Activated CD8-positive, alpha-beta T cell treated with anti-CD3 and anti-CD28 coated beads, Interleukin-2, amount 10 ng/mL, durations not matched to agents 7 days and 5 days (primary cell): ENCODE results near the gene TEP1. TPM values are rescaled to one million over a fixed set of nuclear protein-coding genes. Genes with fewer than 3 reads are reported as not detected.

Experiments
- ATAC-seq: fragments of 150-1000 bp; cut with Tn5 transposase; one replicate; pipeline ENCODE4 v1.10.0; 2021; ENCODE audit warnings: moderate library complexity
- CTCF ChIA-PET: fragments of 350-600 bp; sonication (Branson Sonifier 250); formaldehyde crosslinking; loops from one replicate; lab custom pipeline; 2021; ENCODE audit warnings: antibody characterized with exemption; lab: Charles Lee
- POLR2A ChIA-PET: fragments of 350-600 bp; sonication (Branson Sonifier 250); formaldehyde crosslinking; loops from one replicate; lab custom pipeline; 2021; ENCODE audit warnings: antibody characterized with exemption; lab: Charles Lee
- DNase-seq: peaks from one replicate; pipeline ENCODE4 v3.0.0-alpha.2; 2020
- H3K27ac Mint-ChIP-seq: one replicate; pipeline ENCODE4 v1.8.0; 2021; ENCODE audit warnings: mild to moderate bottlenecking, mixed read lengths
- H3K27me3 Mint-ChIP-seq: one replicate; pipeline ENCODE4 v1.8.0; 2021; ENCODE audit warnings: low read depth, mixed read lengths
- H3K36me3 Mint-ChIP-seq: one replicate; pipeline ENCODE4 v1.8.0; 2021; ENCODE audit warnings: low read depth, mixed read lengths
- H3K4me1 Mint-ChIP-seq: one replicate; pipeline ENCODE4 v1.8.0; 2021; ENCODE audit warnings: low read depth, mixed read lengths
- H3K4me3 Mint-ChIP-seq: one replicate; pipeline ENCODE4 v1.8.0; 2021; ENCODE audit warnings: mild to moderate bottlenecking, mixed read lengths
- H3K9me3 Mint-ChIP-seq: one replicate; pipeline ENCODE4 v1.8.0; 2022; ENCODE audit warnings: mixed read lengths; ENCODE audit not compliant: insufficient read depth
- total RNA-seq, 2 experiments: library from RNA; stranded (reverse); gene quantifications; one replicate each; pipeline ENCODE4 v1.2.3, GENCODE V29; 2021

TEP1 gene
- total RNA-seq, 2 experiments from 2014 or later, result 34.6 to 48.7 TPM

DNA sequence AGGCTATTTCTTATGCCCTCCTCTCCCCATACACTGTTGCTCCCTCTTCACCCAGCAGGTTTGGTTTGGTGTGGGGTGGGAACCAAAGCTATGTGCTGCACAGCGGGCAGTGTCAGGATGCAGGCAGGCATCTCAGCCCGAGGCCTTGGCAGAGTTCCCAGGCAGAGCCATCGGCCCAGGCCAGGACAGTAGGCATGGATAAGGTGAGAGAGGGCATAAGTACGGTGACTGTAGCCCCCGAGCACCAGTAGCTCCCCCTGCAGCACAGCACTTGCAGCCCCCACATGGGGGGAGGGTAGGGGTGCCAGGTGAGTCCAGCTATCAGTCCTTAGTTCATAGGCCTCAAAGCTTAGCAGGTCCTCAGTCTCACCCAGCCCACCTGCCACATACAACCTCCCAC, 15.5 kb upstream of the TEP1 start:
- ATAC-seq, result peak; percentile 19
- Mint-ChIP-seq H3K27ac (peak overlapping the region; percentile 94), H3K27me3 (no peaks in the 10 kb centered on the region), H3K4me3 (peak overlapping the region; percentile 78), H3K36me3 (peaks cover 9% of the 10 kb centered on the region), H3K9me3 (no peaks in the 10 kb centered on the region), H3K4me1 (peaks cover 42% of the 10 kb centered on the region)
- DNase-seq, result no peak
- ChIA-PET POLR2A (interaction anchor here (1.0 to 3.3 kb wide), 7 partner anchors 9 to 86 kb away, joined by 4 to 22 read pairs (median 10); partner anchors contain the start of genes APEX1, OSGEP, PARP2 and PIP4P1), CTCF (interaction anchor here (0.8 to 3.8 kb wide), 5 partner anchors 11 to 252 kb away, joined by 3 to 24 read pairs (median 4); no protein-coding TSS in a partner anchor)

DNA sequence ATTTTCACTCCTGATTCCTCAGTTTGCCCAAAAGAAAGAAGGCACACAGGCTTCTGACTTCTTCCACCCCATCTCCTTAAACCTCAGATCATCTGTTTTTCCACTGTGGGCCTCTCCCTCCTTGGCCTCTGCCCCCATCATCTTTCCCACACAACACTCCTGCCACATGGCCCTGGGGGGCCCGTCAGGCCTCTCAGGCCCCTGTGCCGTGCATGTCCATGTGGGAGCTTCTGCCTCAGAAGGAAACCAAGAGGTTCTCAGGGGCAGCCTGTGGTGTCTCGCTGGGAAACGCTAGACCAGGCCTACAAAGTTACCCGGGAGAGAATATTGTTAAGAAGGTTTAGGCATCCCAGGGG, 14.7 kb upstream of the TEP1 start:
- no peaks in the 10 kb centered on the region for H3K27me3 Mint-ChIP-seq
- H3K4me1 Mint-ChIP-seq, result peaks cover 45% of the 10 kb centered on the region
- DNase-seq, result no peak
- H3K27ac Mint-ChIP-seq, result peak overlapping the region; percentile 94
- ChIA-PET POLR2A (interaction anchor here (1.0 to 3.3 kb wide), 5 partner anchors 10 to 85 kb away, joined by 4 to 22 read pairs (median 10); partner anchors contain the start of genes PARP2, PIP4P1 and TEP1), CTCF (interaction anchor here (1.2 to 3.8 kb wide), 3 partner anchors 13 to 253 kb away, joined by 3 to 24 read pairs (median 4); no protein-coding TSS in a partner anchor)
- peak; percentile 36 for ATAC-seq
- H3K9me3 Mint-ChIP-seq, result no peaks in the 10 kb centered on the region
- peak overlapping the region; percentile 78 for H3K4me3 Mint-ChIP-seq
- peaks cover 9% of the 10 kb centered on the region for H3K36me3 Mint-ChIP-seq

DNA sequence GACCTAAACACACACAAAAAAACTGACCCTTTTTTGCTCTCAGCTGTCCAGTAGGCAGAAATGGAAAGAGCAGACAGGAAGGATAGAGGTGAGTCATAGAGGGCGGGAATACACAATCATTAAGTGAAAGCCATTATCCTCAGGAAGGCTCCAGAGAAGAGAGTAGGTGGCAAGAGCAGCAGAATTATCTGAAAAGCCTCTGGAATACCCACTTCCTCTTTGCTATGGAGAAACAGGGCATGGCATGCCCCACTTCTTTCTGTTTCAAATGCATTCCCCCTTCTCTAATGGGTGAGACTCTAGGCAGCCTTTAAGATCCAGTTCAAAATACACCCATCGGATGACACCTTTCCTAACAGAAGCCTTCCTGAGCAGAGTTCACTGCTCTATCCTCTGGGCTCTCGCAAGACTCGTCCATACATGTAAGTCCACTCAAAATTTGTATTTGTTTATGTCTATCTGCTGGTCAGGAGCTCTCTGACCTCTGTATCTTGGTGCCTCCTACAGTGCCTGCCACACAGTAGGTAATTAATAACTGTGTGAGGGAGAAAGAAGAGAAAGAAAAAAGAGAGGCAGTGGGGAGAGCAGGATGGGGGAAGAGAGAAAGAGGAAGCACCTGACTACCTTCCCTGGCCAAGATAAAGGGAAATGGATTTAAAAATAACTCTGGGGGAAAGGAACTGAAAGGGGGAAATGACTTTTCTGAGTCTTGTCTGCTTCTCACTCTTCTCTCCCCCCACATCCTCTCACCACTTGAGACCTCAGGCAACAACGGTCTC, 14.1 kb upstream of the TEP1 start:
- peaks cover 45% of the 10 kb centered on the region for H3K4me1 Mint-ChIP-seq
- ATAC-seq (peak; percentile 59), DNase-seq (peak; percentile 48)
- ChIA-PET POLR2A (interaction anchor here (1.6 to 3.3 kb wide), 4 partner anchors 11 to 34 kb away, joined by 4 to 22 read pairs (median 12); partner anchors contain the start of genes PIP4P1 and TEP1), CTCF (interaction anchor here (1.8 to 3.8 kb wide), 2 partner anchors 12 to 15 kb away, joined by 4 to 24 read pairs; no protein-coding TSS in a partner anchor)
- H3K4me3 Mint-ChIP-seq, result peak overlapping the region; percentile 78
- H3K36me3 Mint-ChIP-seq, result peaks cover 9% of the 10 kb centered on the region
- no peaks in the 10 kb centered on the region for H3K27me3 Mint-ChIP-seq
- H3K9me3 Mint-ChIP-seq, result no peaks in the 10 kb centered on the region
- peak overlapping the region; percentile 94 for H3K27ac Mint-ChIP-seq

DNA sequence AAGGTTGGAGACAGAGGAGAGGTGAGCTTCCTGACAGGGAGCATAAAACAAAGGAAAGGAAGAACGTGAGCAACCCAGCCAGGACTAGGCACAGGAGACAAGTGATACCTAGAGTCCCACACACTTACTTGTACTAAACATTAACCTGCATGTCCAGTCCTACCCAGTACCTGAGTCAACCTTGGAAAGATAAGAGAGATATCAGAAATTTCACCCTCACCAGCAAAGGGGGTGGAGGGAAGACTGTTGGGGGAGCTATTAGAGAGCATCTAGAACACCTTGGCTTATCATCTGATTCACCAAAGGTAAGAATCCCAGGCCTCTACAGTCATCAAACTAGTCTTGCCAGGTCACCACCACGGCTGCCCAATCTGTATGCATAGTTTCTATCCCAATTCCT, 11.6 kb upstream of the TEP1 start:
- Mint-ChIP-seq H3K4me3 (no peak overlapping the region), H3K36me3 (peaks cover 9% of the 10 kb centered on the region), H3K4me1 (peaks cover 36% of the 10 kb centered on the region), H3K27me3 (no peaks in the 10 kb centered on the region), H3K27ac (no peak overlapping the region), H3K9me3 (no peaks in the 10 kb centered on the region)
- ATAC-seq (no peak), DNase-seq (no peak)
- ChIA-PET CTCF (interaction anchor here (1.0 to 4.6 kb wide), 2 partner anchors 10 to 45 kb away, joined by 4 to 38 read pairs; no protein-coding TSS in a partner anchor), POLR2A (interaction anchor here (1.0 to 1.2 kb wide), 2 partner anchors 9 to 45 kb away, joined by 3 read pairs; partner anchors contain the start of gene PNP)

DNA sequence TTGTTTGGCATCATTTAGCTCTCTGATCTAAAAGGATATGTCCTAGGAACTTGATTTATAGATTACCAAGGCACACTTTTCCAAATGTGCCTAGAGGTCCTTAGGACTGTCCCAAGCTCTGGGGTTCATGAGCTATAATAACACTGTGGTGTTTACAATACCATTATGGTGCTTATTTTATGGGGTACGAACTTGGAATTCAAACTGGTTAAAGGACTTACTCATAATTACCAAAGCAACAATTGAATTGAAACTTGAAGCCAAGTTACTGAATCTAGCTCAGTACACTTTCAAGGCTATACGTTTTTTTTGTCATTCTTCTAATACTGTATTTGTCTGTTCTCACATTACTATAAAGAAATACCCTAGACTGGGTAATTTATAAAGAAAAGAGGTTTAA, 9.6 kb upstream of the TEP1 start:
- CTCF ChIA-PET, result interaction anchor here (1.3 to 4.6 kb wide), 2 partner anchors 8 to 29 kb away, joined by 3 to 38 read pairs; no protein-coding TSS in a partner anchor
- DNase-seq (no peak), ATAC-seq (no peak)
- H3K9me3 Mint-ChIP-seq, result no peaks in the 10 kb centered on the region
- peaks cover 16% of the 10 kb centered on the region for H3K4me1 Mint-ChIP-seq
- peaks cover 4% of the 10 kb centered on the region for H3K36me3 Mint-ChIP-seq
- no peaks in the 10 kb centered on the region for H3K27me3 Mint-ChIP-seq
- H3K27ac Mint-ChIP-seq, result no peak overlapping the region
- no peak overlapping the region for H3K4me3 Mint-ChIP-seq
- POLR2A ChIA-PET, result no interaction called here

DNA sequence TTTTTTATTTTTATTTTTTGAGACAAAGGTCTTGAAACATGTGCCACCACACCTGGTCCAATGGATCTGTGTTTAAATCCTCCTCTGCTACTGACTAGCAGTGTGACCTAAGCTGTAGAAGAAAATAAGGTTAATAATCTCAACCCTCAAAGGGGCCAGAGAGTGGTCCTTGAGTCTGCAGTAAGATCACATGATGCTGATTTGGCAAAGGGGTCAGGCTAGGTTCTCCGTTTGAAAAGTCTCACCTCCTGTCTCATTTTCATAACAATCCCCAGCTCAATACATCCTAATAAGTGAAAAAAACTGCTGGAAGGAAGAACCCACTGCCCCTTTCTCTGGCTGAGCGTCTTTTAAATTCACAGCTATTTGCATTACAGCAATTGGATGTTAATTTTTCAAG, 8.0 kb upstream of the TEP1 start:
- H3K27me3 Mint-ChIP-seq, result no peaks in the 10 kb centered on the region
- ATAC-seq (no peak), DNase-seq (no peak)
- no peak overlapping the region for H3K27ac Mint-ChIP-seq
- peaks cover 13% of the 10 kb centered on the region for H3K4me1 Mint-ChIP-seq
- H3K4me3 Mint-ChIP-seq, result no peak overlapping the region
- H3K9me3 Mint-ChIP-seq, result no peaks in the 10 kb centered on the region
- CTCF ChIA-PET, result interaction anchor here (0.7 kb wide), 1 partner anchor 13 kb away, joined by 3 read pairs; no protein-coding TSS in a partner anchor
- POLR2A ChIA-PET, result no interaction called here
- H3K36me3 Mint-ChIP-seq, result peaks cover 4% of the 10 kb centered on the region

DNA sequence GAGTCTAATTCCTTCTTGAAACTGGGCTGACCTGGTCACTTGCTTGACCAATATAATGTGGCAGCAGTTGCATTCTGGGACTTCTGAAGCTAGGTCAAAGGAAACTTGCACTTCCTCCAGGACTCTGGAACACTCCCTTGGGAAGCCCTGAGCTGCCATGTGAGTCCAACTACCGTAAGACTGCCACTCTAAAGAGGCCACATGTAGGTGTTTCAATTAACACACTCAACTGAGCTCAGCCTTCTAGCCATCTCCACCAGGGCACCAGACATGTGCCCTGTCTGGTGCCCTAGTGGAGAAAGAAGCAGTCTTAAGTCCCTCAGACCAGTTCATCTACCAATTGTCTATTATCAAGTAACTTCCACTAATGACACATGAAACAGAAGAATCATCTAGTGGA, 6.1 kb upstream of the TEP1 start:
- Mint-ChIP-seq H3K4me3 (no peak overlapping the region), H3K27me3 (no peaks in the 10 kb centered on the region), H3K27ac (no peak overlapping the region), H3K4me1 (peaks cover 19% of the 10 kb centered on the region), H3K9me3 (no peaks in the 10 kb centered on the region), H3K36me3 (no peaks in the 10 kb centered on the region)
- ATAC-seq (no peak), DNase-seq (no peak)
- CTCF ChIA-PET, result interaction anchor here (0.9 kb wide), 1 partner anchor 29 kb away, joined by 3 read pairs; no protein-coding TSS in a partner anchor
- POLR2A ChIA-PET, result no interaction called here

DNA sequence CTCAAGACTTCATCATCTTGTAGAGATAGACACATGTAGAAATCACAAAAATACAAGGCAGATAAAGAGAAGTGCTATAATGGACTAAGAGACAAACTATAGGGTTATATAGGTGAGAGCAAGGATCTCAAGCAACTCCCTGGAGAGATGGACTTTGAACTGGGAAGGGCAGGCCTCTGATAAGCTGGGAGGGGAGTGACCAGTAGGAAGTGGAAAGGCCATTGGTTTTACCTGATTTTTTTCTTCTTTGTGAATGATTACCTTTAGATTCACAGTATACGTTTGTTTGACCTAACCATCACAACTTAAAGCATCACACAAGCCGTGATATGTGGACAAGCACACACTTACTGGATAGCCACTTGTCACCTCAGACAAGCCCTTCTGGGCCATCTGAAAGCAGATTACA, 5.2 kb upstream of the TEP1 start:
- no peak for ATAC-seq
- ChIA-PET CTCF (interaction anchor here (0.6 to 1.4 kb wide), 2 partner anchors 75 to 596 kb away, joined by 3 read pairs; no protein-coding TSS in a partner anchor), POLR2A (no interaction called here)
- Mint-ChIP-seq H3K27ac (no peak overlapping the region), H3K4me1 (peaks cover 28% of the 10 kb centered on the region), H3K4me3 (no peak overlapping the region), H3K9me3 (no peaks in the 10 kb centered on the region), H3K27me3 (no peaks in the 10 kb centered on the region), H3K36me3 (no peaks in the 10 kb centered on the region)
- no peak for DNase-seq

DNA sequence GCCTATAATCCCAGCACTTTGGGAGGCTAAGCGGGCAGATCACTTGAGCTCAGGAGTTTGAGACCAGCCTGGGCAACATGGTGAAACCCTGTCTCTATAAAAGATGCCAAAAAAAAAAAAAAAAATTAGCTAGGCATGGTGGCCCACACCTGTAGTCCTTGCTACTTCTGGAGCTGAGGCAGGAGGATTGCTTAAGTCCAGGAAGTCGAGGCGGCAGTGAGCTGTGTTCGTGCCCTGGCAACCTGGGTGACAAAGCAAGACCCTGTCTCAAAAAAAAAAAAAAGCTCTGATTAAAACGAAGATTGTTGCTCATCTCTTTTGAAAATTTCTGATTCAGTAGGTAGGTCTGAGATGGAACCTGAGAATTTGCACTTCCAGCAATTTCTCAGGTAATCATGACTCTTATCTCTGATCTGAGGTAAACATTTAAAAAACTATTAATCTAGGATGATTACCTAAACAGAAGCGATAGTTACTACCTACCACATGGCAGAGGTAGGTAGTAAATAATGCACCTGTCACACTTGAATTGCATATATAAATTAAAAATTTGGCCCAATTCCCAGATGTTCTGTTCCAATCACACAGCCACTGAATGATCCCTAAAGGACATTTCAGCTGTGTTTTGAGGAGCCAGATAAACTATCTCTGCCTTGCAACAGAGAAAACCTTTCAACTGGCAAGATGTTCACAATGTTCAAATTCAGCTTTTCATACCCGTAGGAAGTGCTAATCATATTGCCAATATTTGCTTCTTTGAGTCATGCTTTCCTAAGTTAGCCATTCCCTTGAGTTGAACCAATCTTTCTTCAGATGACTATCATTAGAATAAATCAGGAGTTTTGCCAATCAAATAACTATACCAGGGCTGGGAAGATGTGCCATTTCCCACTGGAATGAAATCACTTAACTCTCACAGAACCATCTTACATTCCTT, 4.2 kb upstream of the TEP1 start:
- Mint-ChIP-seq H3K36me3 (no peaks in the 10 kb centered on the region), H3K27ac (no peak overlapping the region), H3K9me3 (no peaks in the 10 kb centered on the region), H3K27me3 (no peaks in the 10 kb centered on the region), H3K4me3 (no peak overlapping the region), H3K4me1 (peaks cover 25% of the 10 kb centered on the region)
- ATAC-seq (no peak), DNase-seq (no peak)
- ChIA-PET CTCF (interaction anchor here (0.7 to 1.8 kb wide), 8 partner anchors 12 to 192 kb away, joined by 3 to 10 read pairs (median 3); partner anchors contain the start of genes APEX1 and OSGEP), POLR2A (interaction anchor here (0.7 kb wide), 1 partner anchor 44 kb away, joined by 3 read pairs; the partner anchor contains the start of gene PIP4P1)

DNA sequence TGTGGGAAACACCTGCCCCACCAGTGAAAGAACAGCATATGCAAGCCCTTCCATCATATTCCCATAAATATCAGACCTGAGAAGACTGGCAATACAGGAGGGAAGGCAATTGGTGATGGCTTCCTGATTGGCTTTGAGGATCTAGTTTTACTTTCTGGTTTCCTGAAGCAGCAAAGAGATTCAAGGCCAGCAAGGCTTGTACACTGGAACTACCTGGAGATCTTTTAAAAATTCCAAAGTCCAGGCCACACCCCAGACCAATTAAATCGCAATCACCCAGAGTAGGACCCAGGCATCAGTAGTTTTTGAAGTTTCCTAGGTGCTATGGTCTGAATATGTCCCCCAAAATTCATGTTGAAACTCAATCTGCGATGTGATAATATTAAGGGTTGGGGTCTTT, 2.9 kb upstream of the TEP1 start:
- Mint-ChIP-seq H3K4me3 (no peak overlapping the region), H3K27me3 (no peaks in the 10 kb centered on the region), H3K36me3 (no peaks in the 10 kb centered on the region), H3K4me1 (peaks cover 34% of the 10 kb centered on the region), H3K9me3 (no peaks in the 10 kb centered on the region), H3K27ac (peak overlapping the region; percentile 40)
- DNase-seq (no peak), ATAC-seq (no peak)
- ChIA-PET POLR2A (interaction anchor here (0.6 to 3.9 kb wide), 7 partner anchors 8 to 110 kb away, joined by 3 to 29 read pairs (median 4); partner anchors contain the start of genes APEX1, OSGEP and TTC5), CTCF (interaction anchor here (0.6 to 4.3 kb wide), 34 partner anchors 8 to 197 kb away, joined by 3 to 59 read pairs (median 6); partner anchors contain the start of genes APEX1, KLHL33, OSGEP and PARP2)
